ENCODE results near the gene MSH5.

Gene MSH5

DNA sequence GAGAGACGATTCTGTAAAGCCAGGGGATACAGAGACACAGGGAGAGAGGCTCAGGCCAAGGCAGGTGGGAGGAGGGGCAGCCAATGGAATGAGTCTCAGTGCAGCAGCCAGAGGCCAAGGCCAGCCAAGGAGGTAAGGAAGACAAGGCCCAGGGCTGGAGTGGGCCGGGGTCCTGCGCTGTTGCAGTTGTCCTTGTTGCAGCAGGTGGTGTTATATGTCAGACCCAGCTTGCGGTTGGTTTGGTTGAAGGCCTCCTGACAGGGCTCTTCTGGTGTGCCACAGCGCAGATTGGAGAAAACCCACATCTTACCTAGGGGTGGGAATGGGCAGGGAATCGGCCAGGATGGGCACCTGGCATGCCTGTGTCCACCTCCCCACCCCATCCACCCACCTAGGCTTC, 20.8 kb upstream of the MSH5 start:
- in situ Hi-C loops (cut with MboI; ENCODE audit: low pct_unique_long_range_greater_than_20kb, low sequenced_read_pairs, unreplicated experiment) = no loop called here
- no peak for DNase-seq (ENCODE audit: low spot score)
- TF ChIP-seq, protein P1, sequence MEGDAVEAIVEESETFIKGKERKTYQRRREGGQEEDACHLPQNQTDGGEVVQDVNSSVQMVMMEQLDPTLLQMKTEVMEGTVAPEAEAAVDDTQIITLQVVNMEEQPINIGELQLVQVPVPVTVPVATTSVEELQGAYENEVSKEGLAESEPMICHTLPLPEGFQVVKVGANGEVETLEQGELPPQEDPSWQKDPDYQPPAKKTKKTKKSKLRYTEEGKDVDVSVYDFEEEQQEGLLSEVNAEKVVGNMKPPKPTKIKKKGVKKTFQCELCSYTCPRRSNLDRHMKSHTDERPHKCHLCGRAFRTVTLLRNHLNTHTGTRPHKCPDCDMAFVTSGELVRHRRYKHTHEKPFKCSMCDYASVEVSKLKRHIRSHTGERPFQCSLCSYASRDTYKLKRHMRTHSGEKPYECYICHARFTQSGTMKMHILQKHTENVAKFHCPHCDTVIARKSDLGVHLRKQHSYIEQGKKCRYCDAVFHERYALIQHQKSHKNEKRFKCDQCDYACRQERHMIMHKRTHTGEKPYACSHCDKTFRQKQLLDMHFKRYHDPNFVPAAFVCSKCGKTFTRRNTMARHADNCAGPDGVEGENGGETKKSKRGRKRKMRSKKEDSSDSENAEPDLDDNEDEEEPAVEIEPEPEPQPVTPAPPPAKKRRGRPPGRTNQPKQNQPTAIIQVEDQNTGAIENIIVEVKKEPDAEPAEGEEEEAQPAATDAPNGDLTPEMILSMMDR (IDR thresholded peaks at IDR 0.05; ENCODE audit: extremely low read depth, insufficient read depth, missing control alignments) = no peak

GRCh38 chr6:31720196-31720770, 19.5 kb upstream of the MSH5 start:
- in situ Hi-C loops (cut with MboI; ENCODE audit: low pct_unique_long_range_greater_than_20kb, low sequenced_read_pairs, unreplicated experiment) = no loop called here
- no peak for DNase-seq (ENCODE audit: low spot score)
- TF ChIP-seq, protein P1 (IDR thresholded peaks at IDR 0.05; ENCODE audit: extremely low read depth, insufficient read depth, missing control alignments) = no peak

GRCh38 chr6:31721351-31722020, 18.3 kb upstream of the MSH5 start, which contains the start of gene LY6G6C:
Gene LY6G6C, minus strand, starts transcription at chr6:31721746. Its CDS starts 67 bp downstream, at chr6:31721679.
- DNase-seq (ENCODE audit: low spot score) = no peak
- in situ Hi-C loops (cut with MboI; ENCODE audit: low pct_unique_long_range_greater_than_20kb, low sequenced_read_pairs, unreplicated experiment) = no loop called here
- TF ChIP-seq, protein P1 (IDR thresholded peaks at IDR 0.05; ENCODE audit: extremely low read depth, insufficient read depth, missing control alignments) = no peak

DNA sequence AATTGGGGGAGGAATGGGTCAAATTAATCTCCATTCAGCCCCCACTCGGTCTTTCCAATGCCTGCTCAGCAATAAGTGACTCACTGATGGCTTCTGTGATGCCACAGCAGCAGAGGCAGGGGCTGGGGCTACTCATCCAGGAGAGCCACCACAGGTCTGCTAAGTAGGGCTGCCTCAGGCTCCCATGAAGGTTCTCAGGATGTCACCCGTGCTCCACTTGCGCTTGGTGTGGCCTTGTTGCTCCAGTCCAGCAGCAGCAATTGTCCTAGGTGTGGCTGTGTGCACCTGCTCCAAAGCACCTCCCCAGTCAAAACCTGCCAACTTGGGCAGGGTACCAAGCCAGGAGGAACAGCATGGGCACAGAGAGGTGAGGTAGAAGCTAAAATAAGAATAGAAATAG, 17.6 kb upstream of the MSH5 start:
- in situ Hi-C loops (cut with MboI; ENCODE audit: low pct_unique_long_range_greater_than_20kb, low sequenced_read_pairs, unreplicated experiment) = no loop called here
- TF ChIP-seq, protein P1 (IDR thresholded peaks at IDR 0.05; ENCODE audit: extremely low read depth, insufficient read depth, missing control alignments) = no peak
- DNase-seq (ENCODE audit: low spot score) = no peak

- no peak for DNase-seq (ENCODE audit: low spot score)
- TF ChIP-seq, protein P1 (IDR thresholded peaks at IDR 0.05; ENCODE audit: extremely low read depth, insufficient read depth, missing control alignments) = no peak
- in situ Hi-C loops (cut with MboI; ENCODE audit: low pct_unique_long_range_greater_than_20kb, low sequenced_read_pairs, unreplicated experiment) = no loop called here
These were observed 16.4 kb upstream of the MSH5 start, which contains the start of gene MPIG6B for GRCh38 chr6:31723245-31723979. Gene MPIG6B, plus strand, starts transcription at chr6:31723373. Its CDS starts 11 bp downstream, at chr6:31723384.

DNA sequence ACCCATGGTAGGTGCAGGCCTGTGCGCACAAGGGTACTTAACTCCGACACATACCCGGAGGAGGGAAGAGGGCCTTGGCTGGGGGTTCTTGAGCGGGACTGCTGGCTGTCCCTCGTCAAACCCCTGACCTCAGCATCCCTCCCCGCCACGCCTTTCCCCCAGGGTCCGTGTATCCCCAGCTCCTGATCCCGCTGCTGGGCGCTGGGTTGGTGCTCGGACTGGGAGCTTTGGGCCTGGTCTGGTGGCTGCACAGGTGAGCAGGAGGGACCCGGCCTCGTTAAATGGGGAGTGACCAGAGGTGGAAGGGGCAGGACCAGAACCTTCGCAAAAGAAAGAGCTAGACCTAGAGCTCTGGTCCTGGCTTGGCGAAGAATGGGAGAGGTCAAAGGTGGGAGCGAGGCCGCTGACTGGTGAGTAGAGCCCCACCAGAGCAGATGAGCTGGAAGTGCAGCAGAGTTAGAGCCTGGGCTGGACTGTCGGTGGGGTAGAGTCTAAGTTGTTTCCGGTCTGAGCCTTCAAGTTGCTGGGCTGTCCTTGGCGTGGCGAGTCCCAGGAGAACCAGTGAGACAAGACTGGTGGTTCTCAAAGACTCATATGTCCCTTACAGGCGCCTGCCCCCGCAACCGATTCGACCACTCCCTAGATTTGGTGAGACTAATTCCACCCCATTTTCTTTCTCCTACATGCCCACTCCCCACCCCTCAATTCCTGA, 15.7 kb upstream of the MSH5 start:
- no peak for DNase-seq (ENCODE audit: low spot score)
- TF ChIP-seq, protein P1 (IDR thresholded peaks at IDR 0.05; ENCODE audit: extremely low read depth, insufficient read depth, missing control alignments) = no peak
- in situ Hi-C loops (cut with MboI; ENCODE audit: low pct_unique_long_range_greater_than_20kb, low sequenced_read_pairs, unreplicated experiment) = no loop called here
